HepG2 (cell line): ENCODE results near the gene EFNB1. TPM values are rescaled to one million over a fixed set of nuclear protein-coding genes. Genes with fewer than 3 reads are reported as not detected.

Source experiments
- ATAC-seq: fragments of 200-7000 bp; cut with Tn5 transposase; 3 replicates; pipeline ENCODE4 v1.9.1; 2020; ENCODE audit warnings: mild to moderate bottlenecking, moderate library complexity
- BruUV-seq: library from RNA; stranded (reverse); fragments of 400-500 nt; replicated peaks from 2 replicates; lab custom pipeline; 2021; lab: Mats Ljungman, UMichigan
- CTCF ChIA-PET: fragments of 300-600 bp; formaldehyde crosslinking; extraction: SDS; loops from one replicate; lab custom pipeline; 2021; ENCODE audit warnings: low total read pairs, inconsistent platforms, low intra/inter-chr PET ratio; lab: Yijun Ruan, JAX
- POLR2A ChIA-PET: fragments of 350-600 bp; sonication (Branson Sonifier 250); formaldehyde crosslinking; loops from one replicate; lab custom pipeline; 2020; ENCODE audit warnings: antibody characterized with exemption, inconsistent platforms; lab: Yijun Ruan, JAX
- DNase-seq: peaks from one replicate; pipeline ENCODE4 v3.0.0-alpha.2; 2015; ENCODE audit warnings: low spot score
- FAIRE-seq: peaks from 3 replicates; lab custom pipeline; 2011; peaks lifted over from hg19 to GRCh38; lab: Jason Lieb, UNC
- H2AFZ ChIP-seq: one replicate; pipeline ENCODE4 v1.6.1; 2011; ENCODE audit warnings: low read length, inconsistent platforms
- H3K27ac ChIP-seq: fragments of 300-600 bp; 3 replicates; pipeline ENCODE4 v1.8.0; 2011; ENCODE audit warnings: mixed run types, mild to moderate bottlenecking, mixed read lengths, low read length, inconsistent platforms; ENCODE audit not compliant: insufficient read depth; ENCODE audit errors: extremely low read length
- H3K27me3 ChIP-seq, 2 experiments: fragments of 200-600 bp in 1 of 2; 2 replicates in 1 of 2; 3 replicates in 1 of 2; pipeline versions ENCODE4 v1.6.0 to v1.8.0; 2011; ENCODE audit warnings: low read length in 2 of 2, mild to moderate bottlenecking in 2 of 2, moderate library complexity in 2 of 2, inconsistent platforms in 1 of 2; ENCODE audit not compliant: insufficient read depth in 2 of 2, control insufficient read depth in 1 of 2
- H3K36me3 ChIP-seq, 2 experiments: fragments of 200-600 bp in 1 of 2; replicated peaks in 1 of 2; 2 replicates in 1 of 2; 3 replicates in 1 of 2; pipeline versions ENCODE4 v1.5.1 to v1.8.0; 2011; ENCODE audit warnings: low read length in 2 of 2, inconsistent platforms in 1 of 2; ENCODE audit not compliant: insufficient read depth in 2 of 2, control insufficient read depth in 1 of 2
- H3K4me1 ChIP-seq: 2 replicates; pipeline ENCODE4 v1.5.1; 2012; ENCODE audit warnings: low read length, inconsistent platforms; ENCODE audit not compliant: insufficient read depth
- H3K4me2 ChIP-seq: 2 replicates; pipeline ENCODE4 v1.6.0; 2011; ENCODE audit warnings: low read depth, low read length, inconsistent platforms
- H3K4me3 ChIP-seq, 3 experiments: fragments of 200-600 bp in 1 of 3; sonication (generic), shearing (Covaris generic) in 1 of 3; replicated peaks in 1 of 3; 2 replicates each; pipeline ENCODE4 v1.5.1; 2011 to 2016; ENCODE audit warnings: low read length in 3 of 3, inconsistent platforms in 2 of 3, low read depth in 2 of 3, mild to moderate bottlenecking in 2 of 3, control low read depth in 1 of 3, mixed read lengths in 1 of 3; ENCODE audit not compliant: insufficient read depth in 1 of 3
- H3K79me2 ChIP-seq: one replicate; pipeline ENCODE4 v1.6.1; 2011; ENCODE audit warnings: low read length, inconsistent platforms; ENCODE audit not compliant: insufficient read depth
- H3K9ac ChIP-seq: 2 replicates; pipeline ENCODE4 v1.6.0; 2011; ENCODE audit warnings: mild to moderate bottlenecking, low read depth, low read length, inconsistent platforms; ENCODE audit not compliant: insufficient read depth
- H3K9me3 ChIP-seq: 2 replicates; pipeline ENCODE4 v1.5.1; 2012; ENCODE audit warnings: mild to moderate bottlenecking, low read length
- H4K20me1 ChIP-seq: 2 replicates; pipeline ENCODE4 v1.6.0; 2011; ENCODE audit warnings: inconsistent platforms, mild to moderate bottlenecking, low read length, moderate library complexity; ENCODE audit not compliant: insufficient read depth
- BRD4 ChIP-seq: sonication (generic); formaldehyde crosslinking; IDR thresholded peaks from 2 replicates; pipeline ENCODE4 v1.4.0; 2020; ENCODE audit warnings: missing genetic modification reagents
- CERS6 ChIP-seq: sonication (generic); formaldehyde crosslinking; IDR thresholded peaks from 2 replicates; pipeline ENCODE4 v1.5.0; 2020; ENCODE audit warnings: missing genetic modification reagents
- MED1 ChIP-seq: sonication (generic); formaldehyde crosslinking; IDR thresholded peaks from 2 replicates; pipeline ENCODE4 v1.4.0; 2020; ENCODE audit warnings: missing genetic modification reagents
- NFKBIZ ChIP-seq: IDR thresholded peaks from 2 replicates; pipeline ENCODE4 v1.6.1; 2018; ENCODE audit warnings: missing genetic modification reagents, missing compliant biosample characterization
- NFRKB ChIP-seq: fragments of 450-650 bp; IDR thresholded peaks from 2 replicates; pipeline ENCODE4 v1.6.1; 2017
- RFX1 ChIP-seq: fragments of 450-650 bp; IDR thresholded peaks from 2 replicates; pipeline ENCODE4 v1.6.1; 2017
- ZBTB10 ChIP-seq: sonication (generic); formaldehyde crosslinking; IDR thresholded peaks from 2 replicates; pipeline ENCODE4 v1.4.0; 2020; ENCODE audit warnings: missing genetic modification reagents, borderline replicate concordance
- ZNF10 ChIP-seq: sonication (generic); formaldehyde crosslinking; IDR thresholded peaks from 2 replicates; pipeline ENCODE4 v1.4.0; 2020; ENCODE audit warnings: mild to moderate bottlenecking, low read depth, missing genetic modification reagents, borderline replicate concordance
- ZNF30 ChIP-seq: sonication (generic); formaldehyde crosslinking; IDR thresholded peaks from 2 replicates; pipeline ENCODE4 v1.5.0; 2020; ENCODE audit warnings: mild to moderate bottlenecking, missing genetic modification reagents
- ZNF350 ChIP-seq: sonication (generic); formaldehyde crosslinking; IDR thresholded peaks from 2 replicates; pipeline ENCODE4 v1.4.0; 2020; ENCODE audit warnings: mild to moderate bottlenecking, low read depth, missing genetic modification reagents, borderline replicate concordance
- ZNF761 ChIP-seq: sonication (generic); formaldehyde crosslinking; conservative IDR thresholded peaks from 2 replicates; pipeline ENCODE4 v1.4.0; 2020; ENCODE audit warnings: mild to moderate bottlenecking, missing genetic modification reagents
- ZNF772 ChIP-seq: sonication (generic); formaldehyde crosslinking; IDR thresholded peaks from 2 replicates; pipeline ENCODE4 v1.5.0; 2020; ENCODE audit warnings: mild to moderate bottlenecking, missing genetic modification reagents
- ZSCAN31 ChIP-seq: sonication (generic); formaldehyde crosslinking; IDR thresholded peaks from 2 replicates; pipeline ENCODE4 v1.5.0; 2020; ENCODE audit warnings: low read depth, mild to moderate bottlenecking, missing genetic modification reagents
- WGBS: methylation state at CpG from one replicate; pipeline ENCODE4 v1.1.6; 2017; ENCODE audit warnings: low lambda C conversion rate; 5-methylcytosine and 5-hydroxymethylcytosine counted together
- in situ Hi-C: cut with HindIII; loops from 2 replicates; pipeline ENCODE4 v1.10.0; 2017; ENCODE audit warnings: low pct_unique_long_range_greater_than_20kb; ENCODE audit not compliant: extremely low pct_ligation_motif_present
- intact Hi-C: fragments of 100-400 bp; cut with micrococcal nuclease; formaldehyde crosslinking; loops from one replicate; pipeline ENCODE4 v1.10.0; 2022; ENCODE audit not compliant: unreplicated experiment
- polyA plus RNA-seq, 8 experiments: library from polyadenylated mRNA; depleted of rRNA in 3 of 8; stranded (reverse) in 7 of 8; unstranded in 1 of 8; fragments of >200 nt; fragmentation: Illumina TruSeq in 4 of 8; extraction: Trizol in 4 of 8; gene quantifications; 2 replicates each; pipeline versions ENCODE4 v1.2.1 to v1.2.3, GENCODE V29; 2011 to 2016; ENCODE audit warnings: low read depth in 4 of 8, missing spikeins in 1 of 8, mixed read lengths in 1 of 8; ENCODE audit not compliant: insufficient read depth in 1 of 8
- total RNA-seq, 5 experiments: library from RNA; depleted of rRNA; stranded (reverse); fragments of >200 nt; fragmentation: Illumina TruSeq; extraction: Trizol; gene quantifications; 2 replicates each; pipeline ENCODE4 v1.2.3, GENCODE V29; 2016; ENCODE audit warnings: low read depth in 1 of 5

EFNB1 gene
- total and polyA plus RNA-seq, 2 of the 13 experiments (the other 11 are each of a cell fraction or from before 2014, with no cell fraction given), result 4.0 to 4.1 TPM

- BruUV-seq, result no TSS peak
- intact Hi-C loops, result no loop called here
- Histone ChIP-seq H3K4me3 (no peak overlapping the region), H3K36me3 (no peaks in the 10 kb centered on the region)
- CTCF ChIA-PET, result no interaction called here
- TF ChIP-seq ZNF10 (CRISPR knock-in tag), result no peak
- no peak for TF ChIP-seq ZSCAN31 (CRISPR knock-in tag)
- TF ChIP-seq NFRKB, result no peak
- no peak for TF ChIP-seq ZNF772 (CRISPR knock-in tag)
- no peak for TF ChIP-seq ZNF761 (CRISPR knock-in tag)
- no peak for TF ChIP-seq RFX1
- no peak for TF ChIP-seq ZNF350 (CRISPR knock-in tag)
- TF ChIP-seq NFKBIZ, result no peak
- no peak for TF ChIP-seq MED1 (CRISPR knock-in tag)
- no peak for TF ChIP-seq ZNF30 (CRISPR knock-in tag)
- TF ChIP-seq CERS6 (CRISPR knock-in tag), result no peak
- TF ChIP-seq BRD4, result no peak
- TF ChIP-seq ZBTB10 (CRISPR knock-in tag), result no peak
- TF ChIP-seq, all 625 proteins: peak for 0
- no peaks in the 10 kb centered on the region for H3K79me2 ChIP-seq
- in situ Hi-C loops, result loop anchor here (10.0 kb wide), 3 partner anchors 214 to 564 kb away; no protein-coding TSS in a partner anchor
- ATAC-seq (no peak), DNase-seq (no peak), FAIRE-seq (no peak)
- H2AFZ ChIP-seq, result no peak overlapping the region
- no peak overlapping the region for H3K4me2 ChIP-seq
- H3K27me3 ChIP-seq, result no peaks in the 10 kb centered on the region
- H3K9ac ChIP-seq, result no peak overlapping the region
- H4K20me1 ChIP-seq, result no peaks in the 10 kb centered on the region
- peaks cover 6% of the 10 kb centered on the region for H3K4me1 ChIP-seq
- POLR2A ChIA-PET, result no interaction called here
- no peaks in the 10 kb centered on the region for H3K9me3 ChIP-seq
- no peak overlapping the region for H3K27ac ChIP-seq
- WGBS, result 51% methylated on average over 2 of the region's 6 CpGs
Measured at GRCh38 chrX:68820476-68821110, 8.2 kb upstream of the EFNB1 start.
